ENCODE data around the gene LOXHD1.

GRCh38 chr18:46680784-46681695, 24.0 kb upstream of the LOXHD1 start:
- TF ChIP-seq, protein P1, sequence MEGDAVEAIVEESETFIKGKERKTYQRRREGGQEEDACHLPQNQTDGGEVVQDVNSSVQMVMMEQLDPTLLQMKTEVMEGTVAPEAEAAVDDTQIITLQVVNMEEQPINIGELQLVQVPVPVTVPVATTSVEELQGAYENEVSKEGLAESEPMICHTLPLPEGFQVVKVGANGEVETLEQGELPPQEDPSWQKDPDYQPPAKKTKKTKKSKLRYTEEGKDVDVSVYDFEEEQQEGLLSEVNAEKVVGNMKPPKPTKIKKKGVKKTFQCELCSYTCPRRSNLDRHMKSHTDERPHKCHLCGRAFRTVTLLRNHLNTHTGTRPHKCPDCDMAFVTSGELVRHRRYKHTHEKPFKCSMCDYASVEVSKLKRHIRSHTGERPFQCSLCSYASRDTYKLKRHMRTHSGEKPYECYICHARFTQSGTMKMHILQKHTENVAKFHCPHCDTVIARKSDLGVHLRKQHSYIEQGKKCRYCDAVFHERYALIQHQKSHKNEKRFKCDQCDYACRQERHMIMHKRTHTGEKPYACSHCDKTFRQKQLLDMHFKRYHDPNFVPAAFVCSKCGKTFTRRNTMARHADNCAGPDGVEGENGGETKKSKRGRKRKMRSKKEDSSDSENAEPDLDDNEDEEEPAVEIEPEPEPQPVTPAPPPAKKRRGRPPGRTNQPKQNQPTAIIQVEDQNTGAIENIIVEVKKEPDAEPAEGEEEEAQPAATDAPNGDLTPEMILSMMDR (IDR thresholded peaks at IDR 0.05 in 4 of 5, conservative IDR thresholded peaks at IDR 0.05 in 1 of 5): no peak
- TF ChIP-seq POLR2A (IDR thresholded peaks at IDR 0.05): no peak

Measured in gastrocnemius medialis (tissue), 4 donors.